C4-2B (cell line): ENCODE data around the gene CDC23.

Experiments
- CTCF ChIP-seq: fragments of 450-650 bp; conservative IDR thresholded peaks from 2 replicates; pipeline ENCODE4 v1.5.1; 2017; ENCODE audit warnings: mild to moderate bottlenecking
- ZFX ChIP-seq: fragments of 450-650 bp; IDR thresholded peaks from 2 replicates; pipeline ENCODE4 v1.6.1; 2017

- TF ChIP-seq CTCF (no peak), ZFX (no peak)
Observed at GRCh38 chr5:138157626-138158025, 55.5 kb downstream of the CDC23 start.
